ENCODE measurements around the gene ZSWIM4. TPM values are rescaled to one million over a fixed set of nuclear protein-coding genes. Genes with fewer than 3 reads are reported as not detected.

ZSWIM4 gene
- total and polyA plus RNA-seq, 2 of the 13 experiments (the other 11 are each of a cell fraction or from before 2014, with no cell fraction given) = 0.33 to 0.86 TPM

DNA sequence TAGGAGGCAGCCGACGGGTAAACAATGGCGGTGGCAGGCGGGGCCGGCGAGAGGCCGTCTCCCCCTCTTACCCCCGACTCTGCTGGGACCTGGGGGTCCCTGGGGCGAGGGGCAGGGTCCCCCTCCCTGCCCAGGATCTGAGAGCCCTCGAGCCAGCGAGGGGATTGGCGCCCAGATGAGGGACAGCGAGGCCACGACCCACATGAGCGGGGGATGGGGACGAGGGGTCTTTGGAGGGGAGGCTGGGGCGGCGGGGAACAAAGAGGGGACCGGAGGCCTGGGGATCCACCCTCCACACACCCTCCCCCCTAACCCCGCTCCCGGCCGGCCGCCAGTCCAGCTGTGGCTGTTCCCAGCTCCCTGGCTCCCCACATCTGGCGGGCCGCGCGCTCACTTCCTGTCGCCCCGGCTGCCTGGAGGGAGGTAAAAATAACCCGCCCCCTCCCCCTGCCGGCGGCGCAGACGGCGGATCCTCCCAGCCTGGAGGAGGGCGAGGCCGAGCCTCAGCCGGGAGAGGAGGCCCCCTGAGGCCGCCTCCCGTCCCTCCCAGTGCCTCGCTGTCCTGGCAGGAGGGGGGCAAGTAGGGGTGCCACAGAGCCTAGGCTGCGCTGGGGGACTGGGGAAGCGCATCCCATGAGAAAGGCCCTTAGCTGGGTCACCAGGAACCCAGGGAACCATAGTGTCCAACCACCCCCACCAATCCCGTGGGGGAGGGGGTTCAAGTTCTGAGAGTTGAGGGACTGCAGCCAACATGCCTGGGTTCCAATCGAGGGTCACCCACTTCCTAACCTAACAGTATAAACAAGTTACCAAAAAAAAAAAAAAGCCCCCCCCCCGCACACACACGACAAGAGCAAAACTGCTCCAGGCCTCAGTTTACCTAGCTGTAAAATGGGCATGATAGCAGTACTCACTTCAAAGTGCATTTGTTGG lies 52.4 kb downstream of the ZSWIM4 start (continued):
- TF ChIP-seq, protein P1, sequence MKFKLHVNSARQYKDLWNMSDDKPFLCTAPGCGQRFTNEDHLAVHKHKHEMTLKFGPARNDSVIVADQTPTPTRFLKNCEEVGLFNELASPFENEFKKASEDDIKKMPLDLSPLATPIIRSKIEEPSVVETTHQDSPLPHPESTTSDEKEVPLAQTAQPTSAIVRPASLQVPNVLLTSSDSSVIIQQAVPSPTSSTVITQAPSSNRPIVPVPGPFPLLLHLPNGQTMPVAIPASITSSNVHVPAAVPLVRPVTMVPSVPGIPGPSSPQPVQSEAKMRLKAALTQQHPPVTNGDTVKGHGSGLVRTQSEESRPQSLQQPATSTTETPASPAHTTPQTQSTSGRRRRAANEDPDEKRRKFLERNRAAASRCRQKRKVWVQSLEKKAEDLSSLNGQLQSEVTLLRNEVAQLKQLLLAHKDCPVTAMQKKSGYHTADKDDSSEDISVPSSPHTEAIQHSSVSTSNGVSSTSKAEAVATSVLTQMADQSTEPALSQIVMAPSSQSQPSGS (CRISPR knock-in tag; IDR thresholded peaks at IDR 0.05) = no peak
- TF ChIP-seq RXRA (CRISPR knock-in tag; IDR thresholded peaks at IDR 0.05) = peak; percentile 52; the same call in 1 of the 2 replicates
- TF ChIP-seq, protein P2, sequence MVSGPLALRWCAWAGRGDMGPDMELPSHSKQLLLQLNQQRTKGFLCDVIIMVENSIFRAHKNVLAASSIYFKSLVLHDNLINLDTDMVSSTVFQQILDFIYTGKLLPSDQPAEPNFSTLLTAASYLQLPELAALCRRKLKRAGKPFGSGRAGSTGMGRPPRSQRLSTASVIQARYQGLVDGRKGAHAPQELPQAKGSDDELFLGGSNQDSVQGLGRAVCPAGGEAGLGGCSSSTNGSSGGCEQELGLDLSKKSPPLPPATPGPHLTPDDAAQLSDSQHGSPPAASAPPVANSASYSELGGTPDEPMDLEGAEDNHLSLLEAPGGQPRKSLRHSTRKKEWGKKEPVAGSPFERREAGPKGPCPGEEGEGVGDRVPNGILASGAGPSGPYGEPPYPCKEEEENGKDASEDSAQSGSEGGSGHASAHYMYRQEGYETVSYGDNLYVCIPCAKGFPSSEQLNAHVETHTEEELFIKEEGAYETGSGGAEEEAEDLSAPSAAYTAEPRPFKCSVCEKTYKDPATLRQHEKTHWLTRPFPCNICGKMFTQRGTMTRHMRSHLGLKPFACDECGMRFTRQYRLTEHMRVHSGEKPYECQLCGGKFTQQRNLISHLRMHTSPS (CRISPR knock-in tag; IDR thresholded peaks at IDR 0.05; ENCODE audit: low read depth) = 0 out of 2 replicates have a peak, but pooled peaks have one; percentile 4
- no peak for TF ChIP-seq HIVEP1 (CRISPR knock-in tag; IDR thresholded peaks at IDR 0.05)
- TF ChIP-seq HNRNPLL (IDR thresholded peaks at IDR 0.05; ENCODE audit: low read depth, low read length, poor library complexity, severe bottlenecking) = peak; percentile 76
- TF ChIP-seq NFYC (CRISPR knock-in tag; IDR thresholded peaks at IDR 0.05) = no peak
- TF ChIP-seq NCOA1 (CRISPR knock-in tag; IDR thresholded peaks at IDR 0.05) = 0 out of 2 replicates have a peak, but pooled peaks have one; percentile 63
- TF ChIP-seq ZNF552 (CRISPR knock-in tag; IDR thresholded peaks at IDR 0.05; ENCODE audit: borderline replicate concordance) = peak; percentile 15; the same call in 1 of the 2 replicates
- TF ChIP-seq ZNF605 (CRISPR knock-in tag; IDR thresholded peaks at IDR 0.05) = 0 out of 2 replicates have a peak, but pooled peaks have one; percentile 15
- no peak for TF ChIP-seq JUND (CRISPR knock-in tag; IDR thresholded peaks at IDR 0.05)
- TF ChIP-seq SOX5 (CRISPR knock-in tag; IDR thresholded peaks at IDR 0.05; ENCODE audit: borderline replicate concordance) = no peak
- TF ChIP-seq, protein P3, sequence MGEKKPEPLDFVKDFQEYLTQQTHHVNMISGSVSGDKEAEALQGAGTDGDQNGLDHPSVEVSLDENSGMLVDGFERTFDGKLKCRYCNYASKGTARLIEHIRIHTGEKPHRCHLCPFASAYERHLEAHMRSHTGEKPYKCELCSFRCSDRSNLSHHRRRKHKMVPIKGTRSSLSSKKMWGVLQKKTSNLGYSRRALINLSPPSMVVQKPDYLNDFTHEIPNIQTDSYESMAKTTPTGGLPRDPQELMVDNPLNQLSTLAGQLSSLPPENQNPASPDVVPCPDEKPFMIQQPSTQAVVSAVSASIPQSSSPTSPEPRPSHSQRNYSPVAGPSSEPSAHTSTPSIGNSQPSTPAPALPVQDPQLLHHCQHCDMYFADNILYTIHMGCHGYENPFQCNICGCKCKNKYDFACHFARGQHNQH (CRISPR knock-in tag; IDR thresholded peaks at IDR 0.05) = peak; percentile 23; the same call in 1 of the 2 replicates
- TF ChIP-seq, protein P4, sequence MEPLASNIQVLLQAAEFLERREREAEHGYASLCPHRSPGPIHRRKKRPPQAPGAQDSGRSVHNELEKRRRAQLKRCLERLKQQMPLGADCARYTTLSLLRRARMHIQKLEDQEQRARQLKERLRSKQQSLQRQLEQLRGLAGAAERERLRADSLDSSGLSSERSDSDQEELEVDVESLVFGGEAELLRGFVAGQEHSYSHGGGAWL (CRISPR knock-in tag; IDR thresholded peaks at IDR 0.05) = peak; percentile 71; the same call in 1 of the 2 replicates
- no peak for TF ChIP-seq ZNF550 (CRISPR knock-in tag; IDR thresholded peaks at IDR 0.05; ENCODE audit: borderline replicate concordance)
- TF ChIP-seq, protein P5, sequence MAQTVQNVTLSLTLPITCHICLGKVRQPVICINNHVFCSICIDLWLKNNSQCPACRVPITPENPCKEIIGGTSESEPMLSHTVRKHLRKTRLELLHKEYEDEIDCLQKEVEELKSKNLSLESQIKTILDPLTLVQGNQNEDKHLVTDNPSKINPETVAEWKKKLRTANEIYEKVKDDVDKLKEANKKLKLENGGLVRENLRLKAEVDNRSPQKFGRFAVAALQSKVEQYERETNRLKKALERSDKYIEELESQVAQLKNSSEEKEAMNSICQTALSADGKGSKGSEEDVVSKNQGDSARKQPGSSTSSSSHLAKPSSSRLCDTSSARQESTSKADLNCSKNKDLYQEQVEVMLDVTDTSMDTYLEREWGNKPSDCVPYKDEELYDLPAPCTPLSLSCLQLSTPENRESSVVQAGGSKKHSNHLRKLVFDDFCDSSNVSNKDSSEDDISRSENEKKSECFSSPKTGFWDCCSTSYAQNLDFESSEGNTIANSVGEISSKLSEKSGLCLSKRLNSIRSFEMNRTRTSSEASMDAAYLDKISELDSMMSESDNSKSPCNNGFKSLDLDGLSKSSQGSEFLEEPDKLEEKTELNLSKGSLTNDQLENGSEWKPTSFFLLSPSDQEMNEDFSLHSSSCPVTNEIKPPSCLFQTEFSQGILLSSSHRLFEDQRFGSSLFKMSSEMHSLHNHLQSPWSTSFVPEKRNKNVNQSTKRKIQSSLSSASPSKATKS (CRISPR knock-in tag; IDR thresholded peaks at IDR 0.05) = no peak
- TF ChIP-seq FOXA1 (IDR thresholded peaks at IDR 0.05) = no peak
- peak; percentile 19 for TF ChIP-seq FOXA1 (CRISPR knock-in tag; IDR thresholded peaks at IDR 0.05)
- TF ChIP-seq ZNF746 (CRISPR knock-in tag; IDR thresholded peaks at IDR 0.05) = peak; percentile 77
- TF ChIP-seq, protein P6, sequence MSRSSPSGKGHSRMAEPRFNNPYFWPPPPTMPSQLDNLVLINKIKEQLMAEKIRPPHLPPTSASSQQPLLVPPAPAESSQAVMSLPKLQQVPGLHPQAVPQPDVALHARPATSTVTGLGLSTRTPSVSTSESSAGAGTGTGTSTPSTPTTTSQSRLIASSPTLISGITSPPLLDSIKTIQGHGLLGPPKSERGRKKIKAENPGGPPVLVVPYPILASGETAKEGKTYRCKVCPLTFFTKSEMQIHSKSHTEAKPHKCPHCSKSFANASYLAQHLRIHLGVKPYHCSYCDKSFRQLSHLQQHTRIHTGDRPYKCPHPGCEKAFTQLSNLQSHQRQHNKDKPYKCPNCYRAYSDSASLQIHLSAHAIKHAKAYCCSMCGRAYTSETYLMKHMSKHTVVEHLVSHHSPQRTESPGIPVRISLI (CRISPR knock-in tag; IDR thresholded peaks at IDR 0.05; ENCODE audit: borderline replicate concordance) = peak; percentile 26; the same call in 1 of the 2 replicates
- no peak for TF ChIP-seq ZNF446 (CRISPR knock-in tag; IDR thresholded peaks at IDR 0.05)
- peak; percentile 34; the same call in 1 of the 2 replicates for TF ChIP-seq ZNF777 (CRISPR knock-in tag; IDR thresholded peaks at IDR 0.05)
